LNCaP clone FGC (cell line): ENCODE data around the gene TADA2B.
A peak's percentile ranks its signal among the peaks of the same experiment; 100 is the strongest.
"Not testable (repeated sequence)": the region's sequence is repeated elsewhere in the genome, so short reads cannot be mapped to it uniquely, and the experiment has no call there.

Experiments used
- DNase-seq: peaks from one replicate; pipeline ENCODE4 v3.0.0-alpha.2; 2011; ENCODE audit warnings: low read depth
- H3K4me3 ChIP-seq: 2 replicates; pipeline ENCODE4 v1.5.1; 2011; ENCODE audit warnings: mild to moderate bottlenecking, low read depth, low read length, control low read depth
- TF ChIP-seq, protein P1 (sequence below): IDR thresholded peaks from 2 replicates; pipeline ENCODE4 v1.5.1; 2012; ENCODE audit warnings: mild to moderate bottlenecking; ENCODE audit not compliant: control insufficient read depth, insufficient read depth; ENCODE audit errors: extremely low read depth

Gene TADA2B

DNA sequence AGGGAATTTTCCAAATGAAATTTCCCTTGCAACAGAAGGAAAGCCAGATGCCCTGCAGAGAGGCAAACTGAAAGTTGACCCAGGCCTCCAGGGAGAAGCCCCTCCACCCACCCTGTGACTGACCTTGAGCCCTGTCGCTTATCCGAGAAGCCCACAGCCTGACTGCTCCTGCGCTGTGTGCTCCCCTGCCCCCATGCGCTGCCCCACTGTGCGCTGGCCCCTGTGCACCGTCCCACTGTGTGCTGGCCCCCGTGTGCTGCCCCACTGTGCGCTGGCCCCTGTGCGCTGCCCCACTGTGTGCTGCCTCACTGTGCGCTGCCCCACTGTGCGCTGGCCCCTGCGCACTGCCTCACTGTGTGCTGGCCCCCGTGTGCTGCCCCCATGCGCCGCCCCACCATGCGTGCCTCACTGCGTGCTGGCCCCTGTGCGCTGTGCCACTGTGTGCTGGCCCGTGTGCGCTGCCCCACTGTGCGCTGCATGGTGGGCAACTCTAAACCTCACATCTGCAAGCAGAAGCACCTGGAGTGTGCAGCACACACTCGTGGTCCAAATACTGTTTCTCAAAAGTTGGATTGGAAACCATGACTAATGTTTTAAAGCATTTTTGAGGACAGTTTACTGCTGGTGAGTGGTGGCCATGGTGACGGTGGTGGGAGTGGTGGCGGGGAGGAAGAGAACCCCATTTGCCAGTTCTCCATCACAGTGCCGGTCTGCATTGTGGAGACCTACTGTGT lies 33.0 kb downstream of the TADA2B start:
- DNase-seq = no peak
- H3K4me3 ChIP-seq = no peak overlapping the region
- TF ChIP-seq, protein P1, sequence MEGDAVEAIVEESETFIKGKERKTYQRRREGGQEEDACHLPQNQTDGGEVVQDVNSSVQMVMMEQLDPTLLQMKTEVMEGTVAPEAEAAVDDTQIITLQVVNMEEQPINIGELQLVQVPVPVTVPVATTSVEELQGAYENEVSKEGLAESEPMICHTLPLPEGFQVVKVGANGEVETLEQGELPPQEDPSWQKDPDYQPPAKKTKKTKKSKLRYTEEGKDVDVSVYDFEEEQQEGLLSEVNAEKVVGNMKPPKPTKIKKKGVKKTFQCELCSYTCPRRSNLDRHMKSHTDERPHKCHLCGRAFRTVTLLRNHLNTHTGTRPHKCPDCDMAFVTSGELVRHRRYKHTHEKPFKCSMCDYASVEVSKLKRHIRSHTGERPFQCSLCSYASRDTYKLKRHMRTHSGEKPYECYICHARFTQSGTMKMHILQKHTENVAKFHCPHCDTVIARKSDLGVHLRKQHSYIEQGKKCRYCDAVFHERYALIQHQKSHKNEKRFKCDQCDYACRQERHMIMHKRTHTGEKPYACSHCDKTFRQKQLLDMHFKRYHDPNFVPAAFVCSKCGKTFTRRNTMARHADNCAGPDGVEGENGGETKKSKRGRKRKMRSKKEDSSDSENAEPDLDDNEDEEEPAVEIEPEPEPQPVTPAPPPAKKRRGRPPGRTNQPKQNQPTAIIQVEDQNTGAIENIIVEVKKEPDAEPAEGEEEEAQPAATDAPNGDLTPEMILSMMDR = no peak

DNA sequence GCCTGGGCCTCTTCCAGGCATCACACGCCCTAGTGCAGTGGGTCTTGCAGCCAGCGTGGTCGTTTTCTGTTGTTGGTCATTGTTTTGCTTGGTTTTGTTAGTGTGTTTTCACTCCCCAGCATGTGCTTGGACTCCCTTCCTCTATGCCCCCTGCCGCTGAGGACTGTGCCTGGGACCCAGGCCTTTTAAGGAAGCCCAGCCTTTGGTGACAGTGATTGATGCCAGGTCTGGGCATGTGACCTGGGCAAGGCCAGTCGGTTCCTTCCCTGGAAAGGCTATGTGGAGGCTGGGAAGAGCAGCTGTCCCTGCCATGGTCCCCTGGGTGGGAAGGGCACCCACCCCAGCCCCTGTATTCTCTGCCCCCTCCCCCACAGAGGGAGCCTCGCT lies 33.5 kb downstream of the TADA2B start:
- DNase-seq = no peak
- TF ChIP-seq, protein P1 = no peak
- no peak overlapping the region for H3K4me3 ChIP-seq

DNA sequence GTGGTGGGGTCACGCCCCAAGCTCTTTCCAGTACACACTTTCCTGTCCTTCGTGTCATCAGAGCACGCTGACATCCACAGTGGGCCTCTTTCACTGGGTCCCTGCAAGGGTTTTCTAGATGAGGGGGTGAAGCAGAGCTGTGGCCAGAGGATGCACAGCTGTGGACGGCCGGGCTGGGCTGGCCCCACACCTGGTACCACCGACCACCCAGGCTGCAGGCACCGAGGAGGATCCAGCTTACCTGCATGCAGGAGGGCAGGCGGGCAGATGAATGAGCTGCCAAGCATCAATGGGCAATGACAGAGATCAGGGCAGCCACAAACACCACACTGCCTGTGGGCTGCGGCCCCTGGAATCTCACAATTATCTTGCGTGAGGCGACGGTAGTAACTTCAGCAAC lies 34.2 kb downstream of the TADA2B start:
- H3K4me3 ChIP-seq = no peak overlapping the region
- no peak for DNase-seq
- TF ChIP-seq, protein P1 = no peak

- TF ChIP-seq, protein P1 = no peak
Observed at GRCh38 chr4:7078025-7078424, 34.9 kb downstream of the TADA2B start.

DNA sequence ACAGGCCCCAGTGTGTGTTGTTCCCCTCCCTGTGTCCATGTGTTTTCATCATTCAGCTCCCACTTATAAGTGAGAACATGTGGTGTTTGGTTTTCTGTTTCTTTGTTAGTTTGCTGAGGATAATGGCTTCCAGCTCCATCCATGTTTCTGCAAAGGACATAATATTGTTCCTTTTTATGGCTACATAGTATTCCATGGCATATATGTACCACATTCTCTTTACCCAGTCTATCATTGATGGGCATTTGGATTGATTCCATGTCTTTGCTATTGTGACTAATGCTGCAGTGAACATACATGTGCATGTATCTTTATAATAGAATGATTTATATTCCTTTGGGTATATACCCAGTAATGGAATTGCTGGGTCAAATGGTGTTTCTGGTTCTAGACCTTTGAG lies 36.3 kb downstream of the TADA2B start:
- DNase-seq, H3K4me3 ChIP-seq: not testable (repeated sequence)

More at GRCh38 chr4:7078025-7078424, 34.9 kb downstream of the TADA2B start:
- H3K4me3 ChIP-seq = no peak overlapping the region
- no peak for DNase-seq

- not testable (repeated sequence) for DNase-seq
Observed at GRCh38 chr4:7079909-7080308, 36.7 kb downstream of the TADA2B start.

DNA sequence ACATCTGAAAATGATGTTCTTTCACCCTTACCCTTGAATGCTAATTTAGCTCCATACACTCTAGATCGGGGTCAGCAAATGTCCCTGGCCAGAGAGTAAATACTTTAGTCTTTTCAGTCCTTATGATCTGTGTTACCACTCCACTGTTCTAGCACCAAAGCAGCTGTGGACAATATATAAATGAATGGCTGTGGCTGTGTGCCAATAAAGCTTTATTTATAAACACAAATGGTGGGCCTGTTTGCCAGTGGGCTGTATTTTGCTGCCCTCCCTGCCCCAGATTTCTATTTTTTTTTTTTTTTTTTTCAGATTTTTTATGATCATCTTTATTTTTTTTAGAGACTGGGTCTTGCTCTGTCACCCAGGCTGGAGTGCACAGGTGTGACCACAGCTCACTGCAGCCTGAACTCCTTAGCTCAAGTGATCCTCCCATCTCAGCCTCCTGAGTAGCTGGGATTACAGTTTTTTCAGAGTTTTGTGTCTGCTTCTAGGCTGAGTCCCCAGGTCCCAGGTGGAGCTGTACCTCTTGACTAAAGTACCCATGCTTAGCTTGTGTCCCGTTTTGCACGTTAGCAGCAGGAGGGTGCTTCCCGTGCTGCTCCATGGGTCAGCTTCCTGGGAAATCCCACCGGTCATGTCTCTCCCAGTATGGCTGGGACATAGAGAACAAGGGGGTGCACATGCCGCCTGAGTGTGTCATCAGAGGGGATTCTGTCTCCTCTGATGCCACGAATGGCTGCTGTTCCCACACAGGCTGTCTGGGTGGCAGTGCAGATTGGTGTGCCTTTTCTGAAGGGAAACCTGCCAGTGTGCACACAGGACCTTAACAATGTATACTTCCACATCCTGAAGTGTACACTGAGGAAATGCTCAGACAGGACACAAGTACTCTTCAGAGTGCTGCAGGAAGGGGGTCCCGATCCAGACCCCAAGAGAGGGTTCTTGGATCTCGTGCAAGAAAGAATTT lies 40.7 kb downstream of the TADA2B start:
- peak overlapping the region; percentile 6; the same call in 1 of the 2 replicates for H3K4me3 ChIP-seq
- TF ChIP-seq, protein P1 = no peak
- no peak for DNase-seq

More at GRCh38 chr4:7079909-7080308, 36.7 kb downstream of the TADA2B start:
- H3K4me3 ChIP-seq = not testable (repeated sequence)

DNA sequence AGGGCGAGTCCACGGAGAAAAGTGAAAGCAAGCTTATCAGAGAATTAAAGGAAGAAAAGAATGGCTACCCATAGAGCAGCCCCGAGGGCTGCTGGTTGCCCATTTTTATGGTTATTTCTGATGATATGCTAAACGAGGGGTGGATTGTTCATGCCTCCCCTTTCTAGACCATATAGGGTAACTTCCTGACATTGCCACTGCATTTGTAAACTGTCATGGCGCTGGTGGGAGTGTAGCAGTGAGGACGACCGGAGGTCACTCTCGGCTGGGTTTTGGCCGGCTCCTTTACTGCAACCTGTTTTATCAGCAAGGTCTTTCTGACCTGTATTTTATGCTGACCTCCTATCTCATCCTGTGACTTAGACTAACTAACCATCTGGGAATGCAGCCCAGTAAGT lies 41.4 kb downstream of the TADA2B start:
- H3K4me3 ChIP-seq = peak overlapping the region; percentile 6; the same call in 1 of the 2 replicates
- DNase-seq = not testable (repeated sequence)
